ENCODE measurements around the gene CCDC137. TPM values are rescaled to one million over a fixed set of nuclear protein-coding genes. Genes with fewer than 3 reads are reported as not detected.

Gene CCDC137
- polyA plus RNA-seq, 1 donor from 2014 or later: 12.2 TPM

GRCh38 chr17:81647640-81648012, 18.9 kb upstream of the CCDC137 start:
- Histone ChIP-seq H3F3A (ENCODE audit: insufficient read depth, low read length, poor library complexity, severe bottlenecking) (no peaks in the 10 kb centered on the region), H3K27ac (ENCODE audit: low read length) (no peak overlapping the region), H3K9me3 (ENCODE audit: low read length) (peaks cover 7% of the 10 kb centered on the region), H4K20me1 (ENCODE audit: insufficient read depth) (no peaks in the 10 kb centered on the region), H3K79me2 (replicated peaks; ENCODE audit: insufficient read depth, low read length) (no peaks in the 10 kb centered on the region), H3K9me2 (ENCODE audit: insufficient read depth, low read length) (no peaks in the 10 kb centered on the region), H2AFZ (ENCODE audit: low read depth, low read length) (no peak overlapping the region), H3K4me3 (ENCODE audit: low read length) (no peak overlapping the region), H3K4me2 (ENCODE audit: low read length) (no peak overlapping the region), H3K9ac (ENCODE audit: low read length) (no peak overlapping the region), H3K36me3 (ENCODE audit: insufficient read depth, low read length) (no peaks in the 10 kb centered on the region), H3K27me3 (ENCODE audit: insufficient read depth, low read depth, low read length) (peaks cover 11% of the 10 kb centered on the region)
- no peak for TF ChIP-seq REST (IDR thresholded peaks at IDR 0.05; ENCODE audit: borderline replicate concordance)
- TF ChIP-seq POLR2AphosphoS5 (IDR thresholded peaks at IDR 0.05): no peak
- no peak for TF ChIP-seq EZH2 (IDR thresholded peaks at IDR 0.05; ENCODE audit: borderline replicate concordance, insufficient read depth, low read length, poor library complexity, severe bottlenecking)
- no peak for TF ChIP-seq TAF1 (IDR thresholded peaks at IDR 0.05; ENCODE audit: low read depth)
- TF ChIP-seq EP300 (conservative IDR thresholded peaks at IDR 0.05; ENCODE audit: poor library complexity, severe bottlenecking): no peak
- no peak for TF ChIP-seq SMC3 (conservative IDR thresholded peaks at IDR 0.05; ENCODE audit: poor library complexity)
- TF ChIP-seq RAD21 (conservative IDR thresholded peaks at IDR 0.05): no peak
- TF ChIP-seq MXI1 (conservative IDR thresholded peaks at IDR 0.05; ENCODE audit: poor library complexity, severe bottlenecking): no peak
- TF ChIP-seq CTCF (IDR thresholded peaks at IDR 0.05; ENCODE audit: poor library complexity, severe bottlenecking): no peak

GRCh38 chr17:81648013-81648706, 18.4 kb upstream of the CCDC137 start:
- Histone ChIP-seq H3K9me2 (ENCODE audit: insufficient read depth, low read length) (no peaks in the 10 kb centered on the region), H3F3A (ENCODE audit: insufficient read depth, low read length, poor library complexity, severe bottlenecking) (no peaks in the 10 kb centered on the region), H2AFZ (ENCODE audit: low read depth, low read length) (no peak overlapping the region), H3K4me3 (ENCODE audit: low read length) (no peak overlapping the region), H3K9ac (ENCODE audit: low read length) (no peak overlapping the region), H3K27me3 (ENCODE audit: insufficient read depth, low read depth, low read length) (peaks cover 11% of the 10 kb centered on the region), H3K79me2 (replicated peaks; ENCODE audit: insufficient read depth, low read length) (no peaks in the 10 kb centered on the region), H3K9me3 (ENCODE audit: low read length) (peaks cover 7% of the 10 kb centered on the region), H4K20me1 (ENCODE audit: insufficient read depth) (no peaks in the 10 kb centered on the region), H3K27ac (ENCODE audit: low read length) (no peak overlapping the region), H3K36me3 (ENCODE audit: insufficient read depth, low read length) (no peaks in the 10 kb centered on the region), H3K4me2 (ENCODE audit: low read length) (no peak overlapping the region)
- TF ChIP-seq POLR2AphosphoS5 (IDR thresholded peaks at IDR 0.05): no peak
- TF ChIP-seq EZH2 (IDR thresholded peaks at IDR 0.05; ENCODE audit: borderline replicate concordance, insufficient read depth, low read length, poor library complexity, severe bottlenecking): no peak
- no peak for TF ChIP-seq CTCF (IDR thresholded peaks at IDR 0.05; ENCODE audit: poor library complexity, severe bottlenecking)
- no peak for TF ChIP-seq REST (IDR thresholded peaks at IDR 0.05; ENCODE audit: borderline replicate concordance)
- no peak for TF ChIP-seq MXI1 (conservative IDR thresholded peaks at IDR 0.05; ENCODE audit: poor library complexity, severe bottlenecking)
- TF ChIP-seq EP300 (conservative IDR thresholded peaks at IDR 0.05; ENCODE audit: poor library complexity, severe bottlenecking): no peak
- no peak for TF ChIP-seq RAD21 (conservative IDR thresholded peaks at IDR 0.05)
- no peak for TF ChIP-seq TAF1 (IDR thresholded peaks at IDR 0.05; ENCODE audit: low read depth)
- TF ChIP-seq SMC3 (conservative IDR thresholded peaks at IDR 0.05; ENCODE audit: poor library complexity): no peak
